Trophoblast cell (in vitro differentiated cells and primary cell): ENCODE results near the gene CPLX1.

Source experiments
- DNase-seq, 2 donors: peaks; one replicate each; pipeline ENCODE4 v3.0.0-alpha.2; 2016
- H2AFZ ChIP-seq: 2 replicates; pipeline ENCODE4 v1.6.1; 2013; ENCODE audit warnings: low read length, moderate library complexity, mild to moderate bottlenecking; ENCODE audit not compliant: insufficient read depth, poor library complexity
- H2AK5ac ChIP-seq: 2 replicates; pipeline ENCODE4 v1.6.1; 2013; ENCODE audit warnings: mild to moderate bottlenecking, low read length
- H2BK120ac ChIP-seq: 2 replicates; pipeline ENCODE4 v1.6.1; 2013; ENCODE audit warnings: low read length, mild to moderate bottlenecking, moderate library complexity; ENCODE audit not compliant: insufficient read depth, poor library complexity
- H2BK12ac ChIP-seq: 2 replicates; pipeline ENCODE4 v1.6.1; 2013; ENCODE audit warnings: mild to moderate bottlenecking, low read length, moderate library complexity
- H2BK5ac ChIP-seq: 2 replicates; pipeline ENCODE4 v1.6.1; 2013; ENCODE audit warnings: low read length, low read depth, moderate library complexity, mild to moderate bottlenecking; ENCODE audit not compliant: poor library complexity
- H3K14ac ChIP-seq: 2 replicates; pipeline ENCODE4 v1.6.1; 2013; ENCODE audit warnings: mild to moderate bottlenecking, low read length
- H3K18ac ChIP-seq: 2 replicates; pipeline ENCODE4 v1.6.1; 2013; ENCODE audit warnings: mild to moderate bottlenecking, low read length
- H3K23ac ChIP-seq: 2 replicates; pipeline ENCODE4 v1.6.1; 2013; ENCODE audit warnings: low read length
- H3K27ac ChIP-seq: 2 replicates; pipeline ENCODE4 v1.5.1; 2013; ENCODE audit warnings: low read depth, mild to moderate bottlenecking, inconsistent platforms, low read length, moderate library complexity
- H3K27me3 ChIP-seq: 2 replicates; pipeline ENCODE4 v1.6.1; 2013; ENCODE audit warnings: inconsistent platforms, mild to moderate bottlenecking, low read length, moderate library complexity; ENCODE audit not compliant: insufficient read depth
- H3K36me3 ChIP-seq, 2 experiments: 1 replicate in 1 of 2; 2 replicates in 1 of 2; pipeline ENCODE4 v1.6.1; 2013; ENCODE audit warnings: low read length in 2 of 2, mild to moderate bottlenecking in 2 of 2, moderate library complexity in 1 of 2; ENCODE audit not compliant: insufficient read depth in 2 of 2, control insufficient read depth in 1 of 2
- H3K4ac ChIP-seq: 2 replicates; pipeline ENCODE4 v1.6.1; 2013; ENCODE audit warnings: low read depth, mild to moderate bottlenecking, low read length, moderate library complexity
- H3K4me1 ChIP-seq, 2 experiments: 1 replicate in 1 of 2; 2 replicates in 1 of 2; pipeline ENCODE4 v1.6.1; 2013; ENCODE audit warnings: low read length in 2 of 2, mild to moderate bottlenecking in 2 of 2, moderate library complexity in 1 of 2; ENCODE audit not compliant: insufficient read depth in 2 of 2, control insufficient read depth in 1 of 2
- H3K4me2 ChIP-seq: 2 replicates; pipeline ENCODE4 v1.6.1; 2013; ENCODE audit warnings: inconsistent platforms, mild to moderate bottlenecking, low read length, moderate library complexity
- H3K4me3 ChIP-seq: 2 replicates; pipeline ENCODE4 v1.5.1; 2013; ENCODE audit warnings: mild to moderate bottlenecking, low read depth, low read length, inconsistent platforms
- H3K79me1 ChIP-seq: one replicate; pipeline ENCODE4 v1.6.1; 2013; ENCODE audit warnings: low read length
- H3K79me2 ChIP-seq: 2 replicates; pipeline ENCODE4 v1.6.1; 2013; ENCODE audit warnings: low read length, mild to moderate bottlenecking; ENCODE audit not compliant: control insufficient read depth, insufficient read depth, poor library complexity
- H3K9ac ChIP-seq: 2 replicates; pipeline ENCODE4 v1.6.1; 2013; ENCODE audit warnings: mild to moderate bottlenecking, low read length
- H3K9me3 ChIP-seq: 2 replicates; pipeline ENCODE4 v1.6.1; 2013; ENCODE audit warnings: low read depth, mild to moderate bottlenecking, control low read depth, inconsistent platforms, low read length; ENCODE audit not compliant: insufficient read depth
- H4K12ac ChIP-seq: 2 replicates; pipeline ENCODE4 v1.6.1; 2013; ENCODE audit warnings: low read depth, mild to moderate bottlenecking, low read length, moderate library complexity
- H4K8ac ChIP-seq: 2 replicates; pipeline ENCODE4 v1.6.1; 2013; ENCODE audit warnings: low read depth, mild to moderate bottlenecking, low read length, moderate library complexity
- H4K91ac ChIP-seq: one replicate; pipeline ENCODE4 v1.6.1; 2013; ENCODE audit warnings: low read depth, mild to moderate bottlenecking, low read length, moderate library complexity
- WGBS: extraction: QIAGEN DNeasy Blood & Tissue Kit; methylation state at CpG from one replicate; pipeline ENCODE4 v1.1.7; 2013; ENCODE audit warnings: missing lambda C conversion rate; ENCODE audit not compliant: insufficient read length, insufficient coverage; ENCODE audit errors: extremely low coverage; 5-methylcytosine and 5-hydroxymethylcytosine counted together

The CPLX1 gene

DNA sequence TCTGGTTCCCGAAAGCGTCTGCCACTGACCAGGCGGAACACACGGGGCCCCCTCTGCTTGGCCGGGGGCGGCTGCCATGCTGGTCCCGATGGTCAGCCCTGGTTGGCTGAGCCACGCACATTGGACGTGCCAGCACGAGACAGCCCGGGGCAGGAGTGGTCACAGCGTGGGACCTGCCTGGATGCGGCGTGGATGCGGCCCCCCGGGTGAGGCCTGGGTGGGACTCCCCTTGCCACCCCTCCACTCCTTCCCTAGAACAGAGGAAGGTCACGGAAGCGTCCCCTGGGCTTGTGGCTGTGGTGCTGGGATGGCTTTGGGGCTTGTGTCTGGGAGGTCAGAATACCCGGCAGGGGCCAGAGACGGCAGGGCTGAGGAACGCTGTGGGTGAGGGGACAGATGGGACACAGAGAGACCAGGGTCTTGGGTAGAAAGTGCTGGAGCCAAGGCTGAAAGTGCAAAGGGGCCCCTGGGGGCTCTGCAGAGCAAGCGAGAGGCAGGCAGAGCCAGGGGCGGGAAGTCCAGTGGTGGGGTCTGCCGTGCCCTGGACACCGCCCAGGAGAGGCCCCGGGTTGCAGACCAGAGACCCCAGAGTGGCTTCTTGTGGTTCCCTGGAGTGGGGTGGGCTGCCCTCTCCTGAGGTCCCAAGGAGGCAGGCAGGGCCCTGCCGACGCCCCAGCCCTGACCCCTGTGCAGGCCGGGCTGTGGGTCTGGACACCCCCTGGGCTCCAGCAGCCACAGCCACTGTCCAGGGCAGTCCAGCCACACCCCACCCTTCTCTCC, 8.6 kb upstream of the CPLX1 start:
- no peak for DNase-seq
- H3K18ac ChIP-seq = no peak overlapping the region
- no peak overlapping the region for H2BK120ac ChIP-seq
- H4K12ac ChIP-seq = no peak overlapping the region
- H3K14ac ChIP-seq = no peak overlapping the region
- no peak overlapping the region for H3K4me2 ChIP-seq
- H3K4me1 ChIP-seq = no peaks in the 10 kb centered on the region
- H2BK12ac ChIP-seq = no peak overlapping the region
- no peak overlapping the region for H3K9ac ChIP-seq
- no peaks in the 10 kb centered on the region for H3K79me2 ChIP-seq
- WGBS = no CpG with 5 or more reads among the region's 29 CpGs
- no peak overlapping the region for H2BK5ac ChIP-seq
- no peak overlapping the region for H3K4ac ChIP-seq
- H2AK5ac ChIP-seq = no peak overlapping the region
- no peak overlapping the region for H2AFZ ChIP-seq
- H3K23ac ChIP-seq = no peak overlapping the region
- H3K36me3 ChIP-seq = no peaks in the 10 kb centered on the region
- no peak overlapping the region for H3K4me3 ChIP-seq
- H3K79me1 ChIP-seq = no peaks in the 10 kb centered on the region
- H3K27ac ChIP-seq = no peak overlapping the region
- H3K27me3 ChIP-seq = no peaks in the 10 kb centered on the region
- no peak overlapping the region for H4K8ac ChIP-seq
- H3K9me3 ChIP-seq = peaks cover 26% of the 10 kb centered on the region
- H4K91ac ChIP-seq = no peak overlapping the region

DNA sequence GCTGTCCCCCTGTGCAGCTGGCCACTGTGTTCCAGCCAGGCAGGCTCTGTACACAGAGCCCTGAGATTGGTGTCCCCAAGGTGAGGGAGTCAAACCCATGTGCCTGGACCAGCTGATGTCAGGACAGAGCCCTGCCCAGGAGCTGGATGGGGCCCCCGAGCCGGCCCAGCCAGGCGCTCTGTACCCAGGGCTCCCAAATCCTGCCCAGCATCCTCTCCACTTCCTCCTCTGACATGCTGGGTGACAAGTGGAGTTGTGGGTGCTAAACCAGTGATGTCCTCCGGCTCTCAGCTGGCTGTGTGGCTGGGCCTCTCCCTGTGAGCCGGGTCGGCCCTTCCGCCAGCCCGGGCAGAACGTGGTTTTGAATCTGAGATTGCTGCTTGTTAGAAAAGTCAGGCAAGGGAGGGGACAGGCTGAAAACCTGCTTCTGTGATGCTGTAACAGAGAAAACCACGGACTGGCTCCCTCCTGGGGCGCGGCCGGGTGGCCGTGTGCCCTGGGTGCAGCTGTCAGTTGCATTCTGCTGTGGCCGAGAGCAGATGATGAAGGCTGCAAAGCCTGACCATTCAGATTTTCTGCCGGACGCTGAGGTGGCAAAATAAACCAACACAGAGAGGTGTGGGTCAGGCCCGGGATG, 7.9 kb upstream of the CPLX1 start:
- no peak overlapping the region for H3K27ac ChIP-seq
- H3K9me3 ChIP-seq = peaks cover 26% of the 10 kb centered on the region
- H3K36me3 ChIP-seq = no peaks in the 10 kb centered on the region
- no peak overlapping the region for H2BK12ac ChIP-seq
- no peaks in the 10 kb centered on the region for H3K4me1 ChIP-seq
- H4K91ac ChIP-seq = no peak overlapping the region
- no peak for DNase-seq
- no peak overlapping the region for H3K4ac ChIP-seq
- H3K79me1 ChIP-seq = no peaks in the 10 kb centered on the region
- no peak overlapping the region for H2AK5ac ChIP-seq
- H3K4me2 ChIP-seq = no peak overlapping the region
- H3K23ac ChIP-seq = no peak overlapping the region
- H3K18ac ChIP-seq = no peak overlapping the region
- no peak overlapping the region for H4K8ac ChIP-seq
- no peak overlapping the region for H3K9ac ChIP-seq
- no peak overlapping the region for H2AFZ ChIP-seq
- H2BK5ac ChIP-seq = no peak overlapping the region
- no CpG with 5 or more reads among the region's 18 CpGs for WGBS
- H4K12ac ChIP-seq = no peak overlapping the region
- no peak overlapping the region for H3K4me3 ChIP-seq
- H3K14ac ChIP-seq = no peak overlapping the region
- no peaks in the 10 kb centered on the region for H3K79me2 ChIP-seq
- no peaks in the 10 kb centered on the region for H3K27me3 ChIP-seq
- H2BK120ac ChIP-seq = no peak overlapping the region

DNA sequence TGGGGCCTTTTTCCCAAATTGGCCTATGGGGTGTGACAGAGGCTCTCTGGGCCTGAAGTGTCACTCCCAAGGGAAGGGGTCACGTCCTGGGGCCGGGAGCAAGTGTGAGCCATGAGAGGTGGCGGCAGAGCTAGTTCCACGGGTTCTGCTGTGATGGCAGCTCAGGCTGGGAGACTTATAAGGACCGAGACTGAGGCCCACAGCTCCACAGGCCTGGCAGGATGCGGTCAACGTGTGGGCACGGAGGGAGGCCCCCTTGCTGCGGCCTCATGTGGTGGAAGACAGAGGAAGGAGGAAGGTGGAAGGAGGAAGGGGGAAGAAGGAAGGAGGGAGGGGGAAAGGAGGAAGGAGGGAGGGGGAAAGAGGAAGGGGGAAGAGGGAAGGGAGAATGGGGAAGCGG, 7.2 kb upstream of the CPLX1 start:
- no CpG with 5 or more reads among the region's 10 CpGs for WGBS
- peaks cover 26% of the 10 kb centered on the region for H3K9me3 ChIP-seq
- H3K36me3 ChIP-seq = no peaks in the 10 kb centered on the region
- DNase-seq = no peak
- no peak overlapping the region for H3K4me2 ChIP-seq
- H4K12ac ChIP-seq = no peak overlapping the region
- H3K79me2 ChIP-seq = no peaks in the 10 kb centered on the region
- no peak overlapping the region for H4K91ac ChIP-seq
- no peak overlapping the region for H3K9ac ChIP-seq
- H3K79me1 ChIP-seq = no peaks in the 10 kb centered on the region
- no peak overlapping the region for H3K23ac ChIP-seq
- H3K27ac ChIP-seq = no peak overlapping the region
- no peak overlapping the region for H2BK5ac ChIP-seq
- H2AFZ ChIP-seq = no peak overlapping the region
- no peak overlapping the region for H2AK5ac ChIP-seq
- no peak overlapping the region for H3K14ac ChIP-seq
- H3K4me1 ChIP-seq = no peaks in the 10 kb centered on the region
- H3K18ac ChIP-seq = no peak overlapping the region
- H3K4ac ChIP-seq = no peak overlapping the region
- no peak overlapping the region for H2BK120ac ChIP-seq
- no peak overlapping the region for H2BK12ac ChIP-seq
- H3K4me3 ChIP-seq = no peak overlapping the region
- H4K8ac ChIP-seq = no peak overlapping the region
- peaks cover 6% of the 10 kb centered on the region for H3K27me3 ChIP-seq

DNA sequence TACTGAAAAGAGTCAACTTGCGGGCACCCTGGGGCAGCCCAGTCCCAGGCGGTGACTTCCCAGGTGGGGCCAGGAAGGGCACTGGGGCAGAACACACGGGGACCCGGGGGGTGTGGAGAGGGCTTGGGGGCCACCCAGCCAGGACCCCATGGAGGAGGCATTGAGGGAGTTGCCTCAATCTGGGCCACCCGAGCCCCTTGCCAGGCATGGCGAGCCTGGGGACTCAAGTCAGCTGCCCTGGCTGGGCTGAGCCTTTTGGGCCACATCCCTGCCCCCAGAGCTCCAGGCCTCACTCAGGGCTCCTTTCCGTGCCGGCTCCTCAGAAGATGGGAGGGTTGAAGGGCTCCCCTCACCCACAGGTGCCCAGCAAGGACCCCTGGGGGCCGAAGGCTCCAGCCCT, 6.6 kb upstream of the CPLX1 start:
- Histone ChIP-seq H2AK5ac (no peak overlapping the region), H3K36me3 (no peaks in the 10 kb centered on the region), H4K91ac (no peak overlapping the region), H3K4ac (no peak overlapping the region), H3K4me3 (no peak overlapping the region), H3K14ac (no peak overlapping the region), H3K79me2 (no peaks in the 10 kb centered on the region), H3K9me3 (peaks cover 25% of the 10 kb centered on the region), H2AFZ (no peak overlapping the region), H2BK120ac (no peak overlapping the region), H2BK5ac (no peak overlapping the region), H3K79me1 (no peaks in the 10 kb centered on the region), H3K4me2 (no peak overlapping the region), H4K12ac (no peak overlapping the region), H3K27me3 (peaks cover 11% of the 10 kb centered on the region), H3K27ac (no peak overlapping the region), H2BK12ac (no peak overlapping the region), H3K18ac (no peak overlapping the region), H3K23ac (no peak overlapping the region), H3K4me1 (no peaks in the 10 kb centered on the region), H4K8ac (no peak overlapping the region), H3K9ac (no peak overlapping the region)
- DNase-seq = no peak
- no CpG with 5 or more reads among the region's 9 CpGs for WGBS
